Measurements from ENCODE around the gene ACSS1.

ACSS1 gene

GRCh38 chr20:25079171-25079570 is 21.2 kb upstream of the ACSS1 start:
- DNase-seq (ENCODE audit: low read depth in 3 of 3, low spot score in 1 of 3), result no peak

- DNase-seq (ENCODE audit: low read depth in 3 of 3, low spot score in 1 of 3), result no peak
Observed at GRCh38 chr20:25078662-25079061, 20.7 kb upstream of the ACSS1 start.

DNA sequence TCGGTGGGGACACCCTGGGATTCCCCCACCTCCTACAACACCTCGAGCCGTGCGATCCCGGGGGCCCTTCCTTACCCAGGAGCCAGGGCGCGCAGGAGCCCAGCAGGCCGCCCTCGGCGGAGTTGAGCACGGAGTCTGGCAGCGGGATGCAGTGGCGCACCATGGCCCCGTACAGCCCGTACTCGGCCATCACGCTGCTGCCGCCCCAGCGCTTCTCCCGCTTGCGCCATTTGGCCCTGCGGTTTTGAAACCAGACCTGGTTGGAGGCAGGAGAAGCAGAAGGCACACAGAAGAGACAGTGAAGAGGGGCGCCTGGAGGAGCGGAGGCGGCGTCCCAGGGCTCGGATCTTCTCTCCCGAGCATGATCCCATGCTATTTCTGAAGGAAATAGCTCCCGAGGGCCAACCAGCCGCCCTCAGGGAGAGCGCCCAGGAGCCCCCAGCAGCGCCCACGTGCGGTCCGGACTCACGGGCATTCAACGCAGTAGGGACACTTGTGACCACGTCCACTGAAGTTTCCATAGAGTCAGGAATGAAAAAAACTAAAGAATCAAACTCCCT is 19.8 kb upstream of the ACSS1 start:
- no peak for DNase-seq (ENCODE audit: low read depth in 3 of 3, low spot score in 1 of 3)

DNA sequence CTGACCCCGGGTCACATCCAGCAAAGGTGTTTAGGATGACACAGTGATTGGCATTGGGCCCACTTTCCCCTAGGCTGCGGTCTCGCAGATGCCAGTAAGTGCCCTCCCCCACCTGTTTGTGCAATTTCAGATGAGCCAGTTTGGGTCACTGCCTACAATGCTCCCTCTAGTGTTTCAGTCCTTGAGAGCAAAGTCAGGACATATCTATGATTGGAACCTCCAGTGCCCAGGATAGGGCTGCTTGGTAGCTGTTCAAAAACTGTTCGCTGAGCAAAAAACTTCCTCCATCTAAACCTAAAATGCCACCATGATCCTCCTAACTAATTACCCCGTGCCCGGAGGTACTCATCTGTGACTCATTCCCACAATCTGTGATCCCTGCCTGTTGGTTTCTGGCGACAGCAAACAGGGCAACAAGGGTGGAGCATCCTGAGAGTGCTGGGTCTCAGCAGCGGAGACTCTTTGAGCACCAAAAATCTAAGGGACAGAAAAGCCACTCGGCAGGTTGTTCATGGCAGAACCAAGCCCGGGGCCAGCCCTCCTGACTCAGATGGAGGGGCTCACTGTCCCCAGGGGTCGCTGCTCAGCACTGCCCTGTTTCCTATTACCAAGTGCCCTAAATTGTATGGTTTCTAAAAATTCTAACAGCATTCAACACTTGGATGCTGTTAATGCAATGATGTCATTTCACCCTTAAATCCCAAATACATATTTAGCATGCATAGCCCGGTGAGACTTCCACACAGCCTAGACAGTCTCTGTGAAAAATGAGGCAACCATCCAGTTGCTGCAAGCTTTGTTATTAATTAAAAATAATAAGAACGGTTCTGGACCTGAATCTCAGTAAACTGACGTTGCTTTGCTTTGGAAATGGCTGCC is 19.0 kb upstream of the ACSS1 start:
- no peak for DNase-seq (ENCODE audit: low read depth in 3 of 3, low spot score in 1 of 3)

DNA sequence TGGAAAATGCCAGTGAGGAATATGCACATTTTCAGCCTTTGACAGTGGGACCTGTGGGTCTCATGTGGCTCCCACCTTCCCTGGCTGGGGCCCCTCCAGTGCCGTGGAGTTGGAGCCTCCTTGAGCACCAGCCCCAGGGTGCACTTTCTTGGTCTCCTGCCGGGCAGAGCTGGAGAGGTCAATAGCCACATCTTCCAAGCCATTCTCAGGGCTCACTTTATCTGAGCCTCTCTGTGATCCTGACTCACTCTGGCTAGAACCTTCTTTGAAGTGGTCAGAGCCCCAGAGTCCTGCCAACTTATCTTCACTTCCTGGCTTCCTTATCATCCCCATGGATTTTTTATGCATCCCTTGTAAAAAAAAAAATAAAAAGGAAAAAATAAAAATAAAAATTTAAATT is 18.3 kb upstream of the ACSS1 start:
- DNase-seq (ENCODE audit: low read depth in 3 of 3, low spot score in 1 of 3), result no peak

- no peak for DNase-seq (ENCODE audit: low read depth in 3 of 3, low spot score in 1 of 3)
Observed at GRCh38 chr20:25073544-25073943, 15.6 kb upstream of the ACSS1 start.

GRCh38 chr20:25072226-25072811 is 14.4 kb upstream of the ACSS1 start:
- DNase-seq (ENCODE audit: low read depth in 3 of 3, low spot score in 1 of 3), result no peak

- DNase-seq (ENCODE audit: low read depth in 3 of 3, low spot score in 1 of 3), result no peak
Observed at GRCh38 chr20:25071734-25072133, 13.8 kb upstream of the ACSS1 start.

DNA sequence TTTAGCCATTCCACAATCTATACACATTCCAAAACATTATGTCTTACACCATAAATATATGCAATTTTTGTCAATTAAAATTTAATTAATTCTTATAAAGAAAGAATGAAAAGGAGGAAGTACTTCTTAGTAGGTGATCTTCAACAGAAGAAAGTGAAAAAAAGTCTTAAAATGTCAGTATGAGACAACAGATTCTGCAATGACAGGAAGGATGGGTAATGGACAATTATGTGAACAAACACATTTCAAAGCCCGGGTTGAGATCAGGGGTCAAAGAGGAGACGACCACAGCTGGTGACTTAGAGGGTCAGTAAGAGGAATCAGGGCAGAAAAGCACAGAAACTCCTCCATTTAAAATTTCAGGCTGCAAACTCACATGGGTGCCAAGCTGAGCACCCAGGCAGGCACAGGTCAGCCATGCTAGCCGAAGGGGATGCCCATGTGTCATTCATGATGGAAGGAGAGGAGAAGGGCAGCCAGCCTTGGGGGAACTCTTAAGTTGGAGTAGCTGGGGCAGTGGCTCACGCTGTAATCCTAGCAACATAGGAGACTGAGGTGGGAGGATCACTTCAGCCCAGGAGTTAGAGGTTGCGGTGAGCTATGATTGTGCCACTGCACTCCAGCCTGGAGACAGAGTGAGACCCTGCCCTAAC is 13.0 kb upstream of the ACSS1 start:
- no peak for DNase-seq (ENCODE audit: low read depth in 3 of 3, low spot score in 1 of 3)

GRCh38 chr20:25067102-25067987 is 9.4 kb upstream of the ACSS1 start:
- DNase-seq (ENCODE audit: low read depth in 3 of 3, low spot score in 1 of 3), result no peak

- DNase-seq (ENCODE audit: low read depth in 3 of 3, low spot score in 1 of 3), result no peak
Observed at GRCh38 chr20:25066386-25066785, 8.4 kb upstream of the ACSS1 start.

GRCh38 chr20:25065625-25066338 is 7.8 kb upstream of the ACSS1 start:
- peak in 2 of 3 donors; percentile 42 to 51 for DNase-seq (ENCODE audit: low read depth in 3 of 3, low spot score in 1 of 3)

GRCh38 chr20:25065072-25065624 is 7.2 kb upstream of the ACSS1 start:
- DNase-seq (ENCODE audit: low read depth in 3 of 3, low spot score in 1 of 3), result no peak

- DNase-seq (ENCODE audit: low read depth in 3 of 3, low spot score in 1 of 3), result no peak
Observed at GRCh38 chr20:25064561-25065071, 6.7 kb upstream of the ACSS1 start.

DNA sequence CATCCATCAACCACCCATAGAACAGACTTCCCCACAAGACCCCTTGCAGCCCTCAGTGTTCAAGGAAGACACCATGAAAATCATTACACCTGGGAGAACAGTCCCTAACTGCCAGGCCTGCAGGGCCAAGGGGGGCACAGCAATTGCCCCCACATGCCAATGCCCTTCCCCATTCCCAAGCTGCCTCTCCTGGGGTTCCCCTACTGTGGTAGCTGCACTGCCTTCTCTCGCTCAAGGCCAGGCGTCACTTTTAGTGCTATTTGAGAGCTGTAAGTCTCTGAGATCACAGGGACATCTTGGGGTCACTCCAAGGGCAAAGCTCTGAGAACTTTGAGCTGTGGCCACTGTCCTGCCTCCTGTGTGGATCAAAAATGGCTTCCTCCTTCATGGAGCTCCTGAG is 6.0 kb upstream of the ACSS1 start:
- no peak for DNase-seq (ENCODE audit: low read depth in 3 of 3, low spot score in 1 of 3)

DNA sequence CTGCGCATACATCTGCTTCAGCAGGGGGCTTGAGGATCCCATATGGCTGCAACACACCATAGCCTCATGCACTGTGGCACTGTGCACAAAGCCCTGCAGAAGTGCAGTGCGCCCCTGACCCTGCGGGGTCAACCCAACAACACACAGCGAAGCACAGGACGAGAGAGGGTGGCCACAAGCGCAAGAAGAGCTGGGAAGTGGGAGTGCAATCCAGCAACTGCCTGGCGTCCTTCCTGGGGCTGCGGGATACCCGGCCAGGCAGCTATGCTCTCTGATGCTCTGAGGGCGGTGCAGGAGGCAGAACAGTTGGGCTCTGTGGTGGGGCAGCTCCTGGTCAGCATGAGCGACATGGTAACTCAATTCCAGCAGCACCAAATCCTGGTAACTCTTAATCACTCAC is 5.6 kb upstream of the ACSS1 start:
- DNase-seq (ENCODE audit: low read depth in 3 of 3, low spot score in 1 of 3), result no peak

DNA sequence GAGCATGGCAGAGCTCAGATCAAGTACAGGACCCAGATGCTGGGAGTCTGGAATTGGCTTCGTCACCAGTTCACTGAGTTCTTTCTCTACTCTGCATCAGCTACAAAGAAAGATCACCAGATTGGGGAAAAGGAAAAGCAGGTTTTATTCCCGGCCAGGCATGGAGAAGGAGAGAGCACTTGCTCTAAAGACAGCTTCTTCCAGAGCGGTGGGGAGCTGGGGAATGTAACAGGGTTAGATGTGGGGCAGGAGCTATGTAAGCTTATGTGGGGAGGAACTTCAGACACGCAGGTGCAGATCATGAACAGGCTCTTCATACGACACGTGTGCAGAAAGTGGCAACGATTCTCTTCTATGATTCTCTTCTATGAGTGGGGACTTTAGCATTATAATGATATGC is 4.9 kb upstream of the ACSS1 start:
- DNase-seq (ENCODE audit: low read depth in 3 of 3, low spot score in 1 of 3), result no peak

- no peak for DNase-seq (ENCODE audit: low read depth in 3 of 3, low spot score in 1 of 3)
Observed at GRCh38 chr20:25061821-25062530, 4.0 kb upstream of the ACSS1 start.

DNA sequence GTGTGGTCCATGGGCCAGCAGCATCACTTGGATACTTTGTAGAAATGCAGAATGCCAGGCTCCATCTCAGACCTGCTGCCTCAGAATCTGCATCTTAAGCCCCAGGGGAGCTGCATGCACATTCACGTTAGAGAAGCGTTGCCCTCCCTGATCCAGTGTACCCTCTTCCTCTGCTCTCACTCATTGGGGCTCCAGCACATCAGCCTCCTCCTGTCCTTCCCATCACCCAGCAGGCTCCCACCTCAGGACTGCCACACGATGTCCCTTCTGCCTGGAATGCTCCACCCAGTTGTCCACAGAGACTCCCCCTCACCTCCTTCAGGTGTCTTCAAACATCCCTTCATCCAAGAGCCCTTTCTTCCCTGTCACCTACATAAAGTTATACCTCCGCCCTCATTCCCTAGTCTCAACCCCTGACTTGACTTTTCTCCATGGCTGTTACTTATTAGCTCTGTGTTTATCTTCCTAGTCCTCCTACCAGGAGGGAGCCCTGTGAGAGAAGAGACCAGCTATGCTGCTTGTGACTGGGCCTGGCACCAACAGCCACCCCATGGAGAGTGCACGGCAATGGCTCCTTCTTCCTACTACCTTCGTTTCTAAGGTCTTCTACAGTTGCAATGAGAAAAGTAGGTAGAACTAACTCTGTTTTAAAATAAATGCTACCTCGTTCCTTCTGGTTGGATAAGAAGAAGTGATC is 3.3 kb upstream of the ACSS1 start:
- no peak for DNase-seq (ENCODE audit: low read depth in 3 of 3, low spot score in 1 of 3)

Measured in stimulated activated CD4-positive, alpha-beta T cell treated with anti-CD3 and anti-CD28 coated beads, TNF-alpha, amount 100 ng/mL, for 1 hour (primary cell).